ENCODE measurements around the gene FDX1. TPM values are rescaled to one million over a fixed set of nuclear protein-coding genes. Genes with fewer than 3 reads are reported as not detected.

The FDX1 gene
- total RNA-seq, 1 donor from 2014 or later, result 26.3 TPM

DNA sequence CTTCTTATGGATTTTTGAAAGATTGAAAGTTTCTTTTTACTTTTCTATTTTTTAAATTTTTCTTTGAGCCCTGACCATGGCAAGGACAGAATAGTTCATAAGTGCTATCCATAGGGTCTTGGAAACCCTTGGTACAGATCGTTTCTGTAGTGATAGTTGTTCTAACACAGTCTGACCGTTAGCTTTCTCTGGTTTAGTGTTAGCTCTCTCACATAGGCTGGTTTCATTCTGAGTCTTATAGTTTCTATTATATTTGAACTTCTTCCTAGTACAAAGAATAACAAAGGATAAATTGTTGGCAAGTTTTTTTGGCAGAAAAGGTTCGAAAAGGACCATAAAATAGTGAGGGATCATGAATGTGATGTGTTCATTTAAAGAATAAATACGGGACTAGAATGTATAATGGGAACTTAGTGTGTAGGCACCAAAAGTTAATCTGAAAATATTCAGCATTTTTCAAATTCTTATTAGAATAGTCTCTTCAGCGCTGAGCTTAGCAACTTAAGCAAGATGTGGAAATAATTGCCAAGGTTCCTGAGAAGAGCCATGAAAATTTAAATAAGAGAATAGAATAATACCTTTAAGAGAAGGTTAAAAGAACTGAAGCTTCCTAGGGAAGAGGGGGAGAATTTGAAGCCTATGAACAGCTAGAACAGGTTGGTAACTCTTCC is 24.1 kb downstream of the FDX1 start:
- intact Hi-C loops (cut with micrococcal nuclease), result no loop called here

DNA sequence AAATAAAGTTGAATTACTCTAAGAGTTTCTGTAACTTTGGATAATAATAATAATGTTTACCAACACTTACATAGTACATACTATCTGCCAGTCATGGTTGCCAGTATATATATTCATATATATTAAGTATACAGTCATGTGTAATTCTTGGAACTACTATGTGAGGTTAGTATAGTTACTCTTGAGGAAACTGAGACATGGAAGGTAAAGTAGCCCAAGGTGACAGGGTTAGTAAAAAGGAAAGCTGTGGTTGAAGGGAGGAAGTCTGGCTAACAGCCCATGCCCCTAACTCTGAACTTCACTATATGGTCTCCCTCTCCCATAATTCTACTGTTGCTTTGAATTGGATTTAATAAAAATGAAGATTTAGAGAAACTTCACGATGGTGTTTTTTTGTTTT is 24.9 kb downstream of the FDX1 start:
- TF ChIP-seq, protein P1, sequence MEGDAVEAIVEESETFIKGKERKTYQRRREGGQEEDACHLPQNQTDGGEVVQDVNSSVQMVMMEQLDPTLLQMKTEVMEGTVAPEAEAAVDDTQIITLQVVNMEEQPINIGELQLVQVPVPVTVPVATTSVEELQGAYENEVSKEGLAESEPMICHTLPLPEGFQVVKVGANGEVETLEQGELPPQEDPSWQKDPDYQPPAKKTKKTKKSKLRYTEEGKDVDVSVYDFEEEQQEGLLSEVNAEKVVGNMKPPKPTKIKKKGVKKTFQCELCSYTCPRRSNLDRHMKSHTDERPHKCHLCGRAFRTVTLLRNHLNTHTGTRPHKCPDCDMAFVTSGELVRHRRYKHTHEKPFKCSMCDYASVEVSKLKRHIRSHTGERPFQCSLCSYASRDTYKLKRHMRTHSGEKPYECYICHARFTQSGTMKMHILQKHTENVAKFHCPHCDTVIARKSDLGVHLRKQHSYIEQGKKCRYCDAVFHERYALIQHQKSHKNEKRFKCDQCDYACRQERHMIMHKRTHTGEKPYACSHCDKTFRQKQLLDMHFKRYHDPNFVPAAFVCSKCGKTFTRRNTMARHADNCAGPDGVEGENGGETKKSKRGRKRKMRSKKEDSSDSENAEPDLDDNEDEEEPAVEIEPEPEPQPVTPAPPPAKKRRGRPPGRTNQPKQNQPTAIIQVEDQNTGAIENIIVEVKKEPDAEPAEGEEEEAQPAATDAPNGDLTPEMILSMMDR (IDR thresholded peaks at IDR 0.05; ENCODE audit: borderline replicate concordance), result no peak
- Histone ChIP-seq H3K27me3 (ENCODE audit: low read depth) (no peaks in the 10 kb centered on the region), H3K27ac (replicated peaks) (no peak overlapping the region), H3K4me3 (no peak overlapping the region), H3K4me1 (no peaks in the 10 kb centered on the region), H3K36me3 (peaks cover 13% of the 10 kb centered on the region), H3K9me3 (replicated peaks) (no peaks in the 10 kb centered on the region)
- intact Hi-C loops (cut with micrococcal nuclease), result no loop called here
- DNase-seq, result no peak

More for the DNA sequence above, 24.1 kb downstream of the FDX1 start:
- Histone ChIP-seq H3K27ac (replicated peaks) (no peak overlapping the region), H3K9me3 (replicated peaks) (no peaks in the 10 kb centered on the region), H3K27me3 (ENCODE audit: low read depth) (no peaks in the 10 kb centered on the region), H3K4me1 (no peaks in the 10 kb centered on the region), H3K4me3 (no peak overlapping the region), H3K36me3 (peaks cover 9% of the 10 kb centered on the region)
- DNase-seq, result no peak
- TF ChIP-seq, protein P1 (IDR thresholded peaks at IDR 0.05; ENCODE audit: borderline replicate concordance), result no peak

GRCh38 chr11:110455718-110456117 is 26.0 kb downstream of the FDX1 start:
- Histone ChIP-seq H3K9me3 (replicated peaks) (no peaks in the 10 kb centered on the region), H3K4me1 (no peaks in the 10 kb centered on the region), H3K27me3 (ENCODE audit: low read depth) (no peaks in the 10 kb centered on the region), H3K27ac (replicated peaks) (no peak overlapping the region), H3K4me3 (no peak overlapping the region), H3K36me3 (peaks cover 24% of the 10 kb centered on the region)
- TF ChIP-seq, protein P1 (IDR thresholded peaks at IDR 0.05; ENCODE audit: borderline replicate concordance), result no peak
- no peak for DNase-seq
- intact Hi-C loops (cut with micrococcal nuclease), result no loop called here

GRCh38 chr11:110463153-110463552 is 33.4 kb downstream of the FDX1 start:
- Histone ChIP-seq H3K9me3 (replicated peaks) (no peaks in the 10 kb centered on the region), H3K36me3 (peaks cover 23% of the 10 kb centered on the region), H3K27ac (replicated peaks) (no peak overlapping the region), H3K4me3 (no peak overlapping the region), H3K27me3 (ENCODE audit: low read depth) (no peaks in the 10 kb centered on the region), H3K4me1 (no peaks in the 10 kb centered on the region)
- TF ChIP-seq, protein P1 (IDR thresholded peaks at IDR 0.05; ENCODE audit: borderline replicate concordance), result peak; percentile 49
- intact Hi-C loops (cut with micrococcal nuclease), result loop anchor here (10.0 kb wide), 1 partner anchor 772 kb away; no protein-coding TSS in a partner anchor
- peak; percentile 34 for DNase-seq

GRCh38 chr11:110465231-110465630 is 35.5 kb downstream of the FDX1 start:
- Histone ChIP-seq H3K4me1 (no peaks in the 10 kb centered on the region), H3K27ac (replicated peaks) (no peak overlapping the region), H3K36me3 (peaks cover 12% of the 10 kb centered on the region), H3K9me3 (replicated peaks) (no peaks in the 10 kb centered on the region), H3K27me3 (ENCODE audit: low read depth) (no peaks in the 10 kb centered on the region), H3K4me3 (no peak overlapping the region)
- no peak for DNase-seq
- TF ChIP-seq, protein P1 (IDR thresholded peaks at IDR 0.05; ENCODE audit: borderline replicate concordance), result no peak
- intact Hi-C loops (cut with micrococcal nuclease), result loop anchor here (10.0 kb wide), 1 partner anchor 770 kb away; no protein-coding TSS in a partner anchor

Measured in left ventricle myocardium inferior (tissue), 1 donor.